Stimulated activated CD4-positive, alpha-beta T cell treated with anti-CD3 and anti-CD28 coated beads, TNF-alpha, amount 100 ng/mL, for 4 hours (primary cell): ENCODE data around the gene ANKRD39.
"Not testable (repeated sequence)": the region's sequence is repeated elsewhere in the genome, so short reads cannot be mapped to it uniquely, and the experiment has no call there.

ENCODE experiments used
- DNase-seq, 3 experiments: peaks; one replicate each; pipeline ENCODE4 v3.0.0-alpha.2; 2020; ENCODE audit warnings: low read depth in 3 of 3

ANKRD39 gene, protein sequence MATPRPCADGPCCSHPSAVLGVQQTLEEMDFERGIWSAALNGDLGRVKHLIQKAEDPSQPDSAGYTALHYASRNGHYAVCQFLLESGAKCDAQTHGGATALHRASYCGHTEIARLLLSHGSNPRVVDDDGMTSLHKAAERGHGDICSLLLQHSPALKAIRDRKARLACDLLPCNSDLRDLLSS

GRCh38 chr2:96857667-96858372 lies at the start of gene ANKRD39:
Gene ANKRD39, minus strand, starts transcription at chr2:96858016. Its CDS starts 29 bp downstream, at chr2:96857987.
- peak; percentile 94 to 97 (median 96) for DNase-seq

GRCh38 chr2:96906729-96907114 lies 48.9 kb upstream of the ANKRD39 start:
- no peak for DNase-seq

DNA sequence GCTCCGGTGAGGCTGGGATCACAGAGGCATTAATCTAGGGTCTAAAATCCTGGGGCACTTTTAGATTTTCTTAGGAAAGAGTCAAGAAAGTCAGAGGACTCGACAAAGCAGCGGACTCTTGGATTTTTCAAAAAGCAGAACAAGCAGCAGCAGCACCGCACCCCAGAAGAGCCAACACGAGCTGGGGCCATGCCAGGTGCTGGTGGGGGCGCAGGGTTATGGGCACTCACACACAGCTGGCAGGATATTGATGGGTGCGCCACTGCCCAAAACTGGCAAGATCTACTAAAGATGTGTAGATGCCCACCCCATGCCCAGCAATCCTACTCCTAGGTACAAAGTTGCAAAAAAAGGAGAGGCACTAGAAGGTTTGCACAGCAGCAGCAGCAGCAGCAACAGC lies 46.0 kb upstream of the ANKRD39 start:
- DNase-seq = no peak

DNA sequence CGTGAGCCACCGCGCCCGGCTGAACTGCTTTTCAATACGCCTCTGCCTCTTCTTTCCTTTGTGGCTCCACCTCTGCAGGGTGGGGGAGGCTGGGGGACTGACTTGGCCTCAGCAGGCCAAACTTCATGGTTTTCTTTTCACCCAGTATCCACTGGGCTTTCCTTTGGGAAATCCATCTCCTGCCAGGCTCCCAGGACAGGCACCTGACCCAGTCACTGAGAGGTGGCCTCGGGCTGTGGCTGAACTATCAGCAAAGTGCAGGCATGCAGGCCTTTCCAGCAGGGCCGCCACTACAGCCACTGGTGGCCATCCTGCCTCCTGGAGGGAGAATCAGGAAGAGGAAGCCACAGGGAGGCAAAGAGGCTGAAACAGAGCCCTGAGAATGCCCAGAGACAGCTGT lies 45.5 kb upstream of the ANKRD39 start:
- DNase-seq = no peak

DNA sequence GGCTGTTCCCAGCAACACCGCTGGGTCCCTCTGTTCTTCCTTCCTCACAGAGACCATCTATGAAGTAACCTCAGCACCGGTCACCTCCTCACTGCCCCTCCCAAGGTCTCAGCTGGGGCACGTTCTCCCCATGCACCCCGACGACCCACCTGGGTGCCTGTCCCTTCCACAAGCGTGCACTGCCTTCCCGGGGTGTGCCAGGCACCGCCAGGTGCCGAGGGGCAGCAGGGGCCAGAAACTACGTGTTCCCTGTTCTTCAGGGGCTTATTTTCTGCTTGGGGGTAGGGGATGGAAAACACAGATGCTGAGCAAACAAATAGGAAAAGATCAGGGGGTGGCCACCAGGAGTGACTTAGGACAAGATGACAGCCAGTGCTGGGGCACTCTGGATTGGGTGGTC lies 42.4 kb upstream of the ANKRD39 start:
- DNase-seq = no peak

DNA sequence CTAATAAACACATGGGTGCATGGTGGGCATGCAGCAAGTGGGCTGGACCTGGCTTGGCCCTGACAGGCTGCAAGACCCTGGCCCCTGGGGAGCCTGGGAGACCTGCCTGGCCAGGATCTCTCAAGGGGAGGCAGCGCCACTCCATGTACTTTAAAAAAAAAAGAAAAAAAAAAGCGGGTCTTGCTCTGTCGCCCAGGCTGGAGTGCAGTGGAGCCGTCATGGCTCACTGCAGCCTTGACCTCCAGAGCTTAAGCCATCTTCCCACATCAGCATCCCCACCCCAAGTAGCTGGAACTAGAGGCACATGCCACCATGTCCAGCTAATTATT lies 41.6 kb upstream of the ANKRD39 start:
- DNase-seq = no peak

DNA sequence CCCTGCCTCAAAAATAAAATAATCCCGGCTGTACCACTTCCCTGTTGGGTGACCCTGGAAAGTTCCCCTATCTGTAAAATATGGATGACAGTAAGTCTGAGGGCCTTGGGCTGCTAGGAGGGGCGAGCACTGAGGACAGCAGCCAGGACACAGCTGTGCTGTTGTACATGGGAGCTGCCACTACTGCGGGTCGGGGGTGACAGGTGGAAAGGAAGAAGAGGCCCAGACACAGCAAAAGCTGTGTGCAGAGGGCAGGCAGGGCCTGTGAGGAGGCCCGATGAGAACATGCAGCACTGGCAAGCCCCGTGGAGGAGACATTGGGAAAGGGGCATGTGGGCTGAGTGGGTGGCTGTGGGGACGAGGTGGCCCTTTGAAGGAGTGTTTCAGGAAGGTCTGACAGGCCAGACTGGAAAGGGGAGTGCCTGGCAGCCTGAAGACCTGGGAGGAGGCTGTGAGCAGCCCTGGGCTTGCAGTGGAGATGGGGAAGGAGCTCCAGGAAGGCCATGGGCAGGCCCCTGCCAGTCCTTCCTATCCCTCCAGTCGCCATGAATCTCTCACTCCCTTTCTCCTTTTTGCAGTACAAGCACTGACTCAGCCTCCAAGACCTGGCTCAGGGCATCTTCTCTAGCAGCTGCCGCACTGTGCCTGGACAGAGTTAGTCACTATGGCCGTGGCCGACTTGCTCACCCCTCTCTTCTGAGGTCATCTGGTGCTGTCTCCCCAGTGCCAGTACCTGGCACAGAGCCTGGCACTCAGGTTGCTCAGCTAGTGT lies 41.0 kb upstream of the ANKRD39 start:
- DNase-seq = no peak

- DNase-seq = no peak
Observed at GRCh38 chr2:96898135-96898505, 40.3 kb upstream of the ANKRD39 start.

- no peak for DNase-seq
Observed at GRCh38 chr2:96897491-96898134, 39.8 kb upstream of the ANKRD39 start.

- peak in 1 of 3 experiments; percentile 17 for DNase-seq
Observed at GRCh38 chr2:96895746-96896651, 38.2 kb upstream of the ANKRD39 start.

DNA sequence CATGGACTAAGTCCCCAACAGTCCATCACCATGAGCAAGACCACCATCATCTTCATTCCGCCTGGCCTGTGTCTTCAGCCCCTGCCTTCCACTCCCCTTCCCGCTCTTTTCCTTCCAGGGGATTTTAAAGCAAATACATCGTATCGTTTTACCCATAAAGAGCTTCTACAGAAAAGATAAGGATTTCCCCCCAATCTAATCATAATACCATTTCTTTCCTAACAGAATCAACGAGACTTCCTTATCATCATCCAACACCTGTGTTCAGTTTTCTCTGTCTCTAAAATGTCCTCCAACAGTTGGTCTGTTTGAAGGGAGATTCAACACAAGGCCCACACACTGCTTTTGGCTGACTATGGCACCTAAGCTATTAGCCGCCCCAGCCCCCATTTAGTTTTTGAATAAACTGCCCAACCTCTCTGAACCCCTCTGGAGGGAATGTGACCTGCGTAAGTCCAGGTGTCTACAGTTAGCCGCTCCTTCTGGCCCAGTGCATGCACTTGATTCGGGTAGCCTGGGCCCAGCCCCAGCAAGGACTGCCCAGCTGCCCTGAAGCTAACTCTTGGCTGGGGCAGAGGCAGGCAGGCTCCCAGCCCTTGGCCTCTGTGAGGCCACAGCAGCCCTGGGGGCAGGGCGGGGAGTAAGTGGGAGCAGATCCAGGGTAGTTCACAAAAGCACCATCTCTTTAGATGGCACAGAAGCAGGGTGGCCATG lies 37.4 kb upstream of the ANKRD39 start:
- DNase-seq = no peak

GRCh38 chr2:96894151-96894531 lies 36.3 kb upstream of the ANKRD39 start:
- DNase-seq = no peak

DNA sequence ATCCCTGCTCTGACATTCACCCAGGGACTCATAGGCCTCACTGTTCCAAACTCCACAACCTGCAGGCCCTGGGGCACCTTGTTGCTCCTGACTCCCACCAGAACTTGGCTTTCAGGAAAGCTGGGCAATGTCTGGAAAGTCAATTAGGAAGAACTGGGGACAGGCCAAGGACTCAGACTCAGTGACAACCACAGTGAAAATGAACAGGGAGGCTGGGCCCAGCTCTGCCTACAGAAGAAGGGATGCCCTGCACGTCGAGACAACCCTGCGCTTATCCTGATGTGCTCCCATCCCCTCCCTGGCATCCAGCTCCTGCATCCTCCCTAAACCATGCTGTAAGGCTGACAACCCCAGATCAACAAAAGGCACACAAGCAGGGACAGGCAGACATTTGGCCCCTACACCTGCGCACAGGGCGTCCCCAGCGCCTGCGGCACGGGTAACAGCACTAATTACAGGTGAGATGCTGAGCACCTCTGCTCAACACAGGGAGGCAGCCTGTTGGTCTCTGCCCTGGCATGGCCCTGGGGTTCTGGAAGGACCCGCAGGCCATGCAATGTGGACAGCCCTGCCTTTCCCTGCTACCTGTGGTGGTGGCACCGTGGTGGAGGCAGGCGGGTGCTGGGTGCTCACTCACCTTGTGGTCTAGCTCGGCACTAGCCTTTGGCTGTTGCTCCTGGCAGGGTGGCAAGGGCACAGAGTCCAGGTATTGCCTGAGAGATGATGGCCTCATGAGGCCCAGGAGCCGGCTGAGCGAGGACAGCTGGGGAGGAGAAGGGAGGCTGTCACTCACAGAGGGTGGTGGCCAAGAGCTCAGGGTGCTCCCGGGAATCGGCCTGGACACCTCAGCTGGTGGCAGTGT lies 35.7 kb upstream of the ANKRD39 start:
- DNase-seq = no peak

DNA sequence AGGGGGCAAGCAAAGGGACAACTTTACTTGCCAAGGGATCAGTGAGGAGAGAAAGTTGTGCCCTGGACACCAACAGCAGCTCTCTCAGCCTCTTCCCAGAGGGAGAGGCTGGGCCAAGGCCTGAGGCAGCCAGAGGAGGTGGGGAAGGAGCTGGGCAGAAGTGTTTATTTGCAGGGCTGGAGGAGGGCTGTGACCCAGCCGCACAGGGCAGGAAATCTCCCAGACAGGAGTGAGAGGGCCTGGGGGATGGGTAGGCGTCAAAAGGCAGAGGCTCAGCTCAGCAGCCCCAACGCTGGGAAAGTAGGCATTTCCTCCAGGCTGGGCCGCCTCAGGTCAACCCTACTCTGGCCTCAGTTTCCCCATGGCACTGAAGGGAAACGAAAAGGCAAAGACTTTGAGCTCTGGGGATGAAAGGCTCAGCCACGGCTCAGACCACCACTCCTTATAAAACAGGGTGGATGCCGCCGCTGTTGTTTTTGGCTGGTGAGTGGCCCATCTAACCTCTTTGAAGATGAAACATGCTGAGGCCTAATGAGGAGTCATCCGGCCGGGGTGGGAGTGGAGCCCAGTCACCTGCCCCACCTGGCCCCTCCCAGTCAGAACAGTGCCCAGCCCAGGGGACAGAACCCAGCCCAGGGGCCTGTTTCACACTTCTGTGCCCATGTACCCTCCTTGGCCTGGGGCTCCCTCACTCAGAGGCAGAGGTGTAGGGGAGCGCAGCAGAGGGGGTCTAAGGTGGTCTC lies 33.9 kb upstream of the ANKRD39 start:
- DNase-seq = peak in 1 of 3 experiments; percentile 27

DNA sequence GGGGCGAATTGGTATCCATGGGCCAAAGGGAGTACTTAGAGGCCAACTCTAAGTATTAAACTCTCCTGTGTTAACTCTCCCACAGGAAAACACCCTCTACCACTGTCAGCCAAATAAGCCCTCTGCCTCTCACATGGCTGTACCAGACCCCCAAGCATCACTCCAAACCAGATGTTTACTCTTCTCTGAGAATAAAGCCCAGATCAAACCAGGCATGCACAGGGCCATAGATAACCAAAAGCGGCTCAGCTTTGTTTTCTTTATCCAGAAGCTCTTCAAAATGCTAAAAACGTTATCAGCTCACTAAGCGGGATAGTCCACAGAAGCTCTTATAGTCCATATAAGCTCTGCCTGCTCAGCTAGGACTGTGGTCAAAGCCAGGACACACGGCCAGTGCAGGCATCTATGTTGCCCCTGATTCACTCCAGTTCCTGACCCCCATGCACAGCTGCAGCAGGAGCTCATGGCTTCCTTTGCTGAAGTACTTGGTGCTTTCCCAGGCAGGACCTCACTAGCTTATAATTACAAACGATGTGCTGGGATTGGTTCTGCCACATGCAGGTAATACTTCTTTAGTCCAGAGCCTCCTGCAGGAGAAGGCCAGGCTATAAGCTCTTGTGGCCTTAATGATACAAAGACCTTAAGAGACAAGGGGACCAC lies 33.0 kb upstream of the ANKRD39 start:
- DNase-seq = no peak

DNA sequence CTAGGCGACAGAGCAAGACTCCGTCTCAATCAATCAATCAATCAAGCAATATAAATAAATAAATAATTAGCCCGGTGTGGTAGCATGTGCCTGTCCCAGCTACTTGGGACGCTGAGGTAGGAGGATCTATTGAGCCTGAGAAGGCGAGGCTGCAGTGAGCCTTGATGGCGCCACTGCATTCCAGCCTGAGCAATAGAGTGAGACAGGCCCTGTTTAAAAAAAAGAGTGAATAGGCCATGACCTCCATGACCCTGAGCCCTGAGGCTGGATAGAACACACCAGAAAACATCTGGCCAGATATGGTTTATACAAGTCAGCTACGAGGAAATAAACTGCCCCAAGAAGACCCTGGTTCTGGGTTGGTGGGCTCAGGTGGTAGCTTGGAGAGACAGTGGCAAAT lies 32.4 kb upstream of the ANKRD39 start:
- no peak for DNase-seq

- not testable (repeated sequence) for DNase-seq
Observed at GRCh38 chr2:96889502-96889901, 31.7 kb upstream of the ANKRD39 start.
